Adrenal gland (tissue), 12 donors: ENCODE results near the gene IQGAP2. TPM values are rescaled to one million over a fixed set of nuclear protein-coding genes. Genes with fewer than 3 reads are reported as not detected.

Source experiments
- DNase-seq, 7 donors: peaks; one replicate each; pipeline ENCODE4 v3.0.0-alpha.2; 2019 to 2020
- H3K27ac ChIP-seq, 5 donors: fragments of 200-600 bp; sonication (generic) in 4 of 5; 1 replicate in 3 of 5; 2 replicates in 2 of 5; pipeline versions ENCODE4 v1.5.1 to v1.8.0; 2016 to 2020; ENCODE audit warnings: mild to moderate bottlenecking in 1 of 5
- H3K27me3 ChIP-seq: fragments of 200-600 bp; 2 replicates; pipeline ENCODE4 v1.8.0; 2021
- H3K36me3 ChIP-seq, 2 donors: fragments of 200-600 bp; replicated peaks in 1 of 2; 1 replicate in 1 of 2; 2 replicates in 1 of 2; pipeline versions ENCODE4 v1.5.1 to v1.8.0; 2018 to 2022
- H3K4me1 ChIP-seq, 2 donors: fragments of 200-600 bp; replicated peaks in 1 of 2; 1 replicate in 1 of 2; 2 replicates in 1 of 2; pipeline versions ENCODE4 v1.5.1 to v1.8.0; 2018 to 2021
- H3K4me3 ChIP-seq, 4 donors: fragments of 200-600 bp; sonication (generic) in 3 of 4; one replicate each; pipeline ENCODE4 v1.5.1; 2016 to 2018
- H3K9me3 ChIP-seq, 3 donors: fragments of 200-600 bp; sonication (generic) in 1 of 3; replicated peaks in 1 of 3; 1 replicate in 2 of 3; 2 replicates in 1 of 3; pipeline versions ENCODE4 v1.5.1 to v1.8.0; 2016 to 2021
- CTCF ChIP-seq, 6 experiments: fragments of 450-650 bp in 4 of 6; fragments of 200-600 bp in 2 of 6; sonication (generic) in 1 of 6; IDR thresholded peaks; 1 replicate in 5 of 6; 2 replicates in 1 of 6; pipeline versions ENCODE4 v1.5.1 to v1.8.0; 2016 to 2021; ENCODE audit warnings: antibody characterized with exemption in 6 of 6, mild to moderate bottlenecking in 2 of 6, moderate library complexity in 1 of 6
- POLR2A ChIP-seq, 2 donors: fragments of 450-650 bp; IDR thresholded peaks; one replicate each; pipeline ENCODE4 v1.6.1; 2017; ENCODE audit warnings: antibody characterized with exemption in 2 of 2, mild to moderate bottlenecking in 2 of 2, moderate library complexity in 1 of 2
- WGBS, 4 donors: extraction: QIAGEN DNeasy Blood & Tissue Kit in 2 of 4; methylation state at CpG; one replicate each; pipeline versions ENCODE4 v1.1.5 to v1.1.7; 2013 to 2017; 5-methylcytosine and 5-hydroxymethylcytosine counted together
- intact Hi-C, 2 donors: fragments of 100-400 bp; cut with DNase I; formaldehyde crosslinking; loops; one replicate each; pipeline versions ENCODE4 v1.14.1 to v1.15.0; 2022 to 2023
- polyA plus RNA-seq, 3 donors: library from polyadenylated mRNA; stranded (reverse); fragments of 200-250 nt in 2 of 3; fragments of 350-450 nt in 1 of 3; fragmentation: Illumina TruSeq in 1 of 3; extraction: RNeasy Lipid Tissue Mini Kit (QIAGEN cat#74804) in 1 of 3; gene quantifications; one replicate each; pipeline ENCODE4 v1.2.3, GENCODE V29; 2013 to 2014
- total RNA-seq, 9 donors: library from RNA; depleted of rRNA in 4 of 9; stranded (reverse); fragments of >200 nt in 4 of 9; fragments of 120-200 nt in 1 of 9; fragmentation: NEBNext Ultra II Directional in 1 of 9; extraction: Animal tissue kit (Norgen Biotek cat#: 25700) in 1 of 9; gene quantifications; one replicate each; pipeline versions ENCODE4 v1.1.0 to v1.2.4, GENCODE V29; 2013 to 2023
- donor health status: healthy with polysubstance abuse.
- donor health status: Bipolar disorder and iron deficiency.
- donor health status: DM: yes; HTN: yes; CAD: no.
- donor health status: DM: no; HTN: no; CAD: no.
- donor health status: DM: no; HTN: no; CAD: no.
- donor health status: DM: yes; HTN: yes; CAD: no.

IQGAP2 gene
- total and polyA plus RNA-seq, 12 donors: 14.9 to 77.3 (median 36.1) TPM

DNA sequence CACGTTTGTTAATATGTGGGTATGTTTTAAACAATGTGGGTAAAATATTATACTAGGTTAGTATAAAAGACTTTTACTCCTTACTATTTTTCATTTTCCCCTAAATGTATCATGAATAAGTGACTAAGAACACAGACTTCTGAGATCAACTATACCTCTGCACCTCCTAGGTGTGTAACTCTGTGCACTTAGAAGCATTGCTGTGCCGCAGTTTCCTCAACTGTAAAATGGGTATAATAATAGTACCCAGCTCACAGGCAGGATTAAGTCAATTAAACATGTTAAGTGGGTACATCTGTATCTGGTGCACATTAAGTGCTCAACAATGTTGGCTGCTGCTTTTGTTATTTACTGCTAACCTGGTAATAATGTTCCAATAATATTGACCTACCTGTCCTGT, 291.2 kb downstream of the IQGAP2 start:
- Histone ChIP-seq H3K36me3 (no peaks in the 10 kb centered on the region), H3K27ac (no peak overlapping the region), H3K4me1 (peaks cover 0 to 20% of the 10 kb centered on the region in 2 donors), H3K9me3 (no peaks in the 10 kb centered on the region), H3K27me3 (no peaks in the 10 kb centered on the region), H3K4me3 (no peak overlapping the region)
- intact Hi-C loops: no loop called here
- no peak for DNase-seq
- 48 to 78% (median 61%) methylated on average over 2 of the region's 2 CpGs for WGBS, 4 donors
- TF ChIP-seq POLR2A (IDR thresholded peaks at IDR 0.05): no peak
- TF ChIP-seq CTCF (IDR thresholded peaks at IDR 0.05): no peak

DNA sequence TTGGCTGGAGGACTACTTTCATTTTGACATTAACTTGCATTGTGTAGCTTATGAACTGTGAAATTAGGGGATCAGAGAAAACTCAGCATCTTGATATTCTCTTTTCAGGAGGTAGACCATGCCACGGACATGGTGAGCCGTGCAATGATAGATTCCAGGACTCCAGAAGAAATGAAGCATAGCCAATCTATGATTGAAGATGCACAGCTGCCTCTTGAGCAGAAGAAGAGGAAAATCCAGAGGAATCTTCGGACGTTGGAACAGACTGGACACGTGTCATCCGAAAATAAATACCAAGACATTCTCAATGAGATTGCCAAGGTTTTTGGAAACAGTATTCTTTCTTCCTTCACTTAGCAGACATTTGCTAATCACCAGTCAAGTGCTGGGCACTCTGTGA, 292.3 kb downstream of the IQGAP2 start:
- TF ChIP-seq POLR2A (IDR thresholded peaks at IDR 0.05): no peak
- TF ChIP-seq CTCF (IDR thresholded peaks at IDR 0.05): no peak
- 83 to 91% (median 87%) methylated on average over 6 of the region's 6 CpGs for WGBS, 4 donors
- Histone ChIP-seq H3K27ac (no peak overlapping the region), H3K9me3 (no peaks in the 10 kb centered on the region), H3K36me3 (no peaks in the 10 kb centered on the region), H3K27me3 (no peaks in the 10 kb centered on the region), H3K4me1 (peaks cover 0 to 11% of the 10 kb centered on the region in 2 donors), H3K4me3 (no peak overlapping the region)
- no peak for DNase-seq
- intact Hi-C loops: no loop called here

- Histone ChIP-seq H3K27ac (peak overlapping the region in 1 of 5 donors; percentile 7), H3K4me3 (no peak overlapping the region), H3K36me3 (no peaks in the 10 kb centered on the region), H3K27me3 (no peaks in the 10 kb centered on the region), H3K4me1 (peaks cover 0 to 5% of the 10 kb centered on the region in 2 donors), H3K9me3 (no peaks in the 10 kb centered on the region)
- TF ChIP-seq POLR2A (IDR thresholded peaks at IDR 0.05): no peak
- no peak for TF ChIP-seq CTCF (IDR thresholded peaks at IDR 0.05)
- WGBS, 4 donors: 76 to 89% (median 82%) methylated on average over 1 of the region's 1 CpG
- no peak for DNase-seq
- intact Hi-C loops: no loop called here
Measured at GRCh38 chr5:76696251-76696650, 293.2 kb downstream of the IQGAP2 start.

- Histone ChIP-seq H3K9me3 (no peaks in the 10 kb centered on the region), H3K4me1 (no peaks in the 10 kb centered on the region), H3K36me3 (no peaks in the 10 kb centered on the region), H3K27ac (no peak overlapping the region), H3K27me3 (no peaks in the 10 kb centered on the region), H3K4me3 (no peak overlapping the region)
- no peak for TF ChIP-seq CTCF (IDR thresholded peaks at IDR 0.05)
- TF ChIP-seq POLR2A (IDR thresholded peaks at IDR 0.05): no peak
- WGBS, 4 donors: 95 to 98% (median 97%) methylated on average over 5 of the region's 5 CpGs
- intact Hi-C loops: no loop called here
- DNase-seq: no peak
Measured at GRCh38 chr5:76697670-76698069, 294.6 kb downstream of the IQGAP2 start.
